OCI-M2 (cell line): ENCODE results near the gene INTS3.

Source experiments
- DNase-seq: peaks from one replicate; lab custom pipeline; 2025; ENCODE audit not compliant: unreplicated experiment; lab: John Stamatoyannopoulos, UW

INTS3 gene, protein sequence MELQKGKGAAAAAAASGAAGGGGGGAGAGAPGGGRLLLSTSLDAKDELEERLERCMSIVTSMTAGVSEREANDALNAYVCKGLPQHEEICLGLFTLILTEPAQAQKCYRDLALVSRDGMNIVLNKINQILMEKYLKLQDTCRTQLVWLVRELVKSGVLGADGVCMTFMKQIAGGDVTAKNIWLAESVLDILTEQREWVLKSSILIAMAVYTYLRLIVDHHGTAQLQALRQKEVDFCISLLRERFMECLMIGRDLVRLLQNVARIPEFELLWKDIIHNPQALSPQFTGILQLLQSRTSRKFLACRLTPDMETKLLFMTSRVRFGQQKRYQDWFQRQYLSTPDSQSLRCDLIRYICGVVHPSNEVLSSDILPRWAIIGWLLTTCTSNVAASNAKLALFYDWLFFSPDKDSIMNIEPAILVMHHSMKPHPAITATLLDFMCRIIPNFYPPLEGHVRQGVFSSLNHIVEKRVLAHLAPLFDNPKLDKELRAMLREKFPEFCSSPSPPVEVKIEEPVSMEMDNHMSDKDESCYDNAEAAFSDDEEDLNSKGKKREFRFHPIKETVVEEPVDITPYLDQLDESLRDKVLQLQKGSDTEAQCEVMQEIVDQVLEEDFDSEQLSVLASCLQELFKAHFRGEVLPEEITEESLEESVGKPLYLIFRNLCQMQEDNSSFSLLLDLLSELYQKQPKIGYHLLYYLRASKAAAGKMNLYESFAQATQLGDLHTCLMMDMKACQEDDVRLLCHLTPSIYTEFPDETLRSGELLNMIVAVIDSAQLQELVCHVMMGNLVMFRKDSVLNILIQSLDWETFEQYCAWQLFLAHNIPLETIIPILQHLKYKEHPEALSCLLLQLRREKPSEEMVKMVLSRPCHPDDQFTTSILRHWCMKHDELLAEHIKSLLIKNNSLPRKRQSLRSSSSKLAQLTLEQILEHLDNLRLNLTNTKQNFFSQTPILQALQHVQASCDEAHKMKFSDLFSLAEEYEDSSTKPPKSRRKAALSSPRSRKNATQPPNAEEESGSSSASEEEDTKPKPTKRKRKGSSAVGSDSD

DNA sequence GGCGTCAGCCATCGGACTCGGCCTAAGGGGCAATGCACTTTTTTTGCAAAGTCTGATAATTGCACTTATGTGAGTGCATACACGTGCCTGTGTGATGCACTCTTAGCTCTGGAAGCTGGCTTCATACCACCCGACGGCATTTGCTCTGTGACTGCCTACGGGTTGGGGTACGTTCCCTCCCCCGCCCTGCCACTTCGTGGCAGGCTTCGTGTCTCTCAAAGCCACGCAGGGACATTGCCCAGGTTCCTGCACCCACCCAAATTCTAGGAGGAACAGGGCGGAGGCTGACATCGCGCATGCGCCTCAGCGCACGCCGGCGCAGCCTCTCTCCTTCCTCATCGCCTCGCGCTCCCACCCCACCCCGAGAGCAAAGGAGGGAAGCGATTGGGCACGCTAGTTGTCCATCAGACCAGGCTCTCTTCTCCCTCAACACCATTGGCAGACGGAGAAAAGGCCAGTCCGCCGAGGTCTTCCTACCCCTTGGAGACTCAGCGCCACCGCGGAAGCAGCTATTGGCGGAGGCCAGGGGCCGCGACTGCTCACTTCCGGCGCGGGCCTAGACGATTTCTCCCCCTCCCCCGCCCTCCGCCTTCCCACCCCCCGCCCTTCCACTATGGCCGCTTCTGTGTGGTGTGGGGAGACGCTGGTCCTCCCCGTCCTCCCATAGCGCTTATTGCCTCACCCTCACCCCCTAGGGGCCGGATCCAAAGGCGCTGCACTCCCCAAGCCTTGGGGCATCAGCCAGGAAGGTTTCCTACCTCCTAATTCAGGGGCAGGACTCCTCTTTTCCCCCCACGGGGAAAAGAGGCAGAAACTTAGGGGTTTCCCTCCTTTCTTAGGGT lies at the start of gene INTS3:
INTS3 (plus strand) TSS at position 588 of the 842 bp plus-strand sequence. CDS start 585 bp downstream, outside the sequence.
- peak; percentile 85 for DNase-seq

DNA sequence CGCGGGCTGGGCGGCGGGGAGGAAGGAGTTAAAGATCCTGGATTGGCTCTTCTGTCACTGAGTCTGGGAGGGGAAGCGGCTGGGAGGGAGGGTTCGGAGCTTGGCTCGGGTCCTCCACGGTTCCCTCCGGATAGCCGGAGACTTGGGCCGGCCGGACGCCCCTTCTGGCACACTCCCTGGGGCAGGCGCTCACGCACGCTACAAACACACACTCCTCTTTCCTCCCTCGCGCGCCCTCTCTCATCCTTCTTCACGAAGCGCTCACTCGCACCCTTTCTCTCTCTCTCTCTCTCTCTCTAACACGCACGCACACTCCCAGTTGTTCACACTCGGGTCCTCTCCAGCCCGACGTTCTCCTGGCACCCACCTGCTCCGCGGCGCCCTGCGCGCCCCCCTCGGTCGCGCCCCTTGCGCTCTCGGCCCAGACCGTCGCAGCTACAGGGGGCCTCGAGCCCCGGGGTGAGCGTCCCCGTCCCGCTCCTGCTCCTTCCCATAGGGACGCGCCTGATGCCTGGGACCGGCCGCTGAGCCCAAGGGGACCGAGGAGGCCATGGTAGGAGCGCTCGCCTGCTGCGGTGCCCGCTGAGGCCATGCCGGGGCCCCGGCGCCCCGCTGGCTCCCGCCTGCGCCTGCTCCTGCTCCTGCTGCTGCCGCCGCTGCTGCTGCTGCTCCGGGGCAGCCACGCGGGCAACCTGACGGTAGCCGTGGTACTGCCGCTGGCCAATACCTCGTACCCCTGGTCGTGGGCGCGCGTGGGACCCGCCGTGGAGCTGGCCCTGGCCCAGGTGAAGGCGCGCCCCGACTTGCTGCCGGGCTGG lies 49.1 kb upstream of the INTS3 start, which contains the start of gene NPR1:
NPR1 (plus strand) TSS at position 170 of the 818 bp plus-strand sequence; CDS start at position 591, 421 bp downstream.
- DNase-seq: no peak

DNA sequence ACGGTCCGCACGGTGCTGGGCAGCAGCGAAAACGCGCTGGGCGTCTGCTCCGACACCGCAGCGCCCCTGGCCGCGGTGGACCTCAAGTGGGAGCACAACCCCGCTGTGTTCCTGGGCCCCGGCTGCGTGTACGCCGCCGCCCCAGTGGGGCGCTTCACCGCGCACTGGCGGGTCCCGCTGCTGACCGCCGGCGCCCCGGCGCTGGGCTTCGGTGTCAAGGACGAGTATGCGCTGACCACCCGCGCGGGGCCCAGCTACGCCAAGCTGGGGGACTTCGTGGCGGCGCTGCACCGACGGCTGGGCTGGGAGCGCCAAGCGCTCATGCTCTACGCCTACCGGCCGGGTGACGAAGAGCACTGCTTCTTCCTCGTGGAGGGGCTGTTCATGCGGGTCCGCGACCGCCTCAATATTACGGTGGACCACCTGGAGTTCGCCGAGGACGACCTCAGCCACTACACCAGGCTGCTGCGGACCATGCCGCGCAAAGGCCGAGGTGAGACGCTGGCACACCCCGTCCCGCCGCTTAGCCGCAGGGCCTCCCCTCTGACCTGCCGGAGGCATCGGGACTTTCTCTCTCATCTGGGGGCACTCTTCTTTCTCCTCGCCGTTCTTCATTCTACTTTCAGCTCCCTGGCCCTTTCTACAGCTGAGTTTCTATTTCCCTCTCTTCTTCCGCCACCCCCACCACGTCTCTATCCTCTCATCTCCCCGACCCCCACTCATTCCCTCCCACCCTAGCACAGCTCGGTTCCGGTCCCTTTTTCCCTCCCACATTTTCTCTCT lies 48.3 kb upstream of the INTS3 start:
- no peak for DNase-seq

- no peak for DNase-seq
Measured at GRCh38 chr1:153680120-153680403, 47.8 kb upstream of the INTS3 start.

GRCh38 chr1:153682730-153683129 lies 45.1 kb upstream of the INTS3 start:
- no peak for DNase-seq

DNA sequence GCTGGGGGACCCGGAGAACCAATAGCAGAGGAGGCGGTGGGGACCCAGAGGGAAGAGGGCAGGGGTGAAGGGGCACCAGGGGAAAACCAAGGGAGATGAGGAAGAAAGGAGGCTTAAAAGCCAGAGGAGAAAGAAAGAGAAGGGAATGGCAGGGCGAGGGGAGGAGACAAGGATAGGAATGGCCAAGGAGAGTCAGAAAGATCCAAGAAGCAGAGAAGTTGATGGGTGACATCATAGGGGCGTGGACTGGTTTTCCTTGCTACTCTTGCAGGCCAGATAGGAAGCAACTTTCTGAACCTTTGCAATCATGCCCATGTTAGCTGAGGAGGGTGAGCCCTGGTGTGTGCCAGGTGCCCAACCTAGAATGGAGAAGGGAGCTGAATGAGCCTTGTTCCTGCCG lies 44.0 kb upstream of the INTS3 start:
- DNase-seq: no peak

- DNase-seq: no peak
Measured at GRCh38 chr1:153684892-153685291, 43.0 kb upstream of the INTS3 start.

DNA sequence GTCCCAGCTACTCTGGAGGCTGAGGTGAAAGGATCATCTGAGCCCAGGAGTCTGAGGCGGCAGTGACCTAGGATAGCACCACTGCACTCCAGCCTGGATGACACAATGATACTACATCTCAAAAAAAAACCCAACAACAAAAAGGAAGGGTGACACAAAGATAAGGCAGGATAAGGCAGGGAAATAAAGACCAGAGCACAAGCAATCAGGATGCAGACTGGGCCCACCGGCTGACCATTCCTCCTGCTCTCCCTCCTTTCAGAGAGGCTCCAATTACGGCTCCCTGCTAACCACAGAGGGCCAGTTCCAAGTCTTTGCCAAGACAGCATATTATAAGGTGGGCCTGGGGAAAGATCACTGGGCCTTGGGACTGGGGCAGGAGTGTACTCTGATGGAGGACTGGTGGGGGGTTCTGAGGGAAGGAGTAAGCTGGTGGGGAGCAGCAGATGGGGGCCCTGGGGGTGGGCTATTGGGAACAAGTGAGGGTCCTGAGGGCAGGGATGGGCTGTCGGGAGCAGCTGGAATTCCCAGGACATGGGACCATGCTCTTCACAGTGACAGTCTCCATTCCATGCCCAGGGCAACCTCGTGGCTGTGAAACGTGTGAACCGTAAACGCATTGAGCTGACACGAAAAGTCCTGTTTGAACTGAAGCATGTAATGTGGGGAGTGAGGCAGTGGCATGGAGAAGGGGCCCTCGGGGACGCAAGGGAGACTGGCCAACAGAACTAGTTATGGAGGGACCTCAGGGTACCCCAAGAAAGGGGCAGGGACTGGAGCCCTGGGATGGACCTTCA lies 42.1 kb upstream of the INTS3 start:
- DNase-seq: no peak

DNA sequence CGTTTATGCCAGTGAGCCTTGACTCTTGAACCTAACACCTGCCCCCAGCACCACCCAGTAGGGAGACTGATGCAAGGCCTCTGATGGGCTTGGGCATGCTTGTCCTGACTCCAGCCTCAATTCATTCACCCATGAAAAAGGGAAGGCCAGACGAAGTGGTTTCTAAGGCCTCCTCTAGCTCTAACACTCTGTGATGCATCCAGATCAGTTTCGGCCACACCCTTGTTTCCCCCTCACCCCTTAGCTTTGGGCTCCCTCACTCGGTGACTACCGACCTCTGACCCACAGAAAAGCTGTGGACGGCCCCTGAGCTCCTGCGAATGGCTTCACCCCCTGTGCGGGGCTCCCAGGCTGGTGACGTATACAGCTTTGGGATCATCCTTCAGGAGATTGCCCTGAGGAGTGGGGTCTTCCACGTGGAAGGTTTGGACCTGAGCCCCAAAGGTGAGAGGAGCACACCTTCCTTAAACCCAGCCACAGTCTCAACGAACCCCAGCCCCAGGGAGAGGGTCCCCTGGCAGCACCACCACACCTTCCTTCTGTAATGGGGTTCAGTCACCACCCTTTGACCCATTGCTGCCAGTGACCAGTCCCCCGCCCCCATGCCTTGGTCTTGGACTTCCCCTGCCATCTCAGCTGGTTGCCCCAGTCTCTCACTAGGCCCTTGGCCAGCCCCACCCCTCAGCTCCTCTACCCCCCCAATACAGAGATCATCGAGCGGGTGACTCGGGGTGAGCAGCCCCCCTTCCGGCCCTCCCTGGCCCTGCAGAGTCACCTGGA lies 40.3 kb upstream of the INTS3 start:
- no peak for DNase-seq

DNA sequence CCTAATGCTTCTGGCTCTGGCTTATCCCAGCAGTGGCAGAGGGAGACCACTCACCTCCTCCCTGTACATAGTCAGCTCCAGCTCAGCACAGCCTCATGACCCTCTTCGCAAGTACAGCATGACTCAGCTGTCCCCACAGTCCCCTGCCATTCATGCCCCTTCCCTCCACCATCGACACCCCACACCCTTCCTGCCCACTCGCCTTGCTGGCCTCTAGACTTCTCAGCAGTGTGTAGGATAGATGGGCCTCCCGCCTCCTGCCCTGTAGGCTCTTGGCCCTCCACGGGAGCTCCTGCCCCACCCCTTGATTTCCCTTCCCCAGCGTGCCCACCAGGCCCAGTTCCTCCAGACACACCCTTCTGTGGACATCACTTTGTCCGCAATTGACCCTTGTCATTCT lies 39.6 kb upstream of the INTS3 start:
- no peak for DNase-seq

- DNase-seq: no peak
Measured at GRCh38 chr1:153688736-153689328, 39.0 kb upstream of the INTS3 start.

- DNase-seq: no peak
Measured at GRCh38 chr1:153693466-153693865, 34.4 kb upstream of the INTS3 start.

DNA sequence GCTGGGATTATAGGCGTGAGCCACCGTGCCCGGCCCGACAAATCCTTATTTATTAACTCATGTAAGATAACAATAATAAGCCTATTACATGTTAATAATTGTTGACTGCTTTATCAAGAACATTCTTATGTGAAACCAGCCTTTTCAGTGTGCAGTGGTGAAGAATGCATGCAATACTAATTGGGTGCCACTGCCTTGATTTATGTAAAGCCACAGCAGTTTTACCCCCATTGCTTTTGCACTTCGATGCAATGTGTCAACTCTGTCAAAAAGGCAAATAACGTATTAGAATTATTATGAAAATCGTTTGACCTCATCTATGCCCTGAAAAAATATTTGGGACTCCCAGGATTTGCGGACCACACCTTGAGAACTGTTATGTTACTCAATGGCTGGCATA lies 31.1 kb upstream of the INTS3 start:
- DNase-seq: no peak

GRCh38 chr1:153697191-153698019 lies 30.4 kb upstream of the INTS3 start:
- DNase-seq: no peak

GRCh38 chr1:153698020-153698922 lies 29.6 kb upstream of the INTS3 start:
- DNase-seq: no peak
